ENCODE measurements around the gene NOP16. TPM values are rescaled to one million over a fixed set of nuclear protein-coding genes. Genes with fewer than 3 reads are reported as not detected.
A peak's percentile ranks its signal among the peaks of the same experiment; 100 is the strongest.

Gene NOP16
- total RNA-seq, 1 donor from 2014 or later, result 19.1 TPM

DNA sequence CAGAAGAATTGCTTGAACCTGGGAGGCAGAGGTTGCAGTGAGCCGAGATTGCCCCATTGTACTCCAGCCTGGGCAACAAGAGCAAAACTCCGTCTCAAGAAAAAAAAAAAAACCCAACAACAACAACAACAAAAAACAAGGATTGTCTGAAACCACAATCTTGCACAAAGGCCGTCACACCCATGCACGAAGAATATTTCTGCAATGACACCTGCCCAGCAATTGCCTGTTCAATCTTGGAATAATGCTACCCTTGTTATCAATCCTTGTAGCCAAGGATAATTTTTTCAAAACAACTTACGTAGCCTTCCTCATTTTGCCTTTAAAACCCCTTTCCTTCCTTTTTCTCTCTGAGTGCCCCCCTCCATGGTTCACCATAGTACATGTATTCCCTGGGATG, 31.7 kb upstream of the NOP16 start:
- Histone ChIP-seq H3K9me3 (replicated peaks) (no peaks in the 10 kb centered on the region), H3K27me3 (ENCODE audit: low read depth) (peaks cover 13% of the 10 kb centered on the region), H3K4me3 (no peak overlapping the region), H3K4me1 (peaks cover 19% of the 10 kb centered on the region), H3K27ac (replicated peaks) (no peak overlapping the region), H3K36me3 (no peaks in the 10 kb centered on the region)
- no peak for DNase-seq
- intact Hi-C loops (cut with micrococcal nuclease), result loop anchor here (5.0 kb wide), 1 partner anchor 167 kb away; no protein-coding TSS in a partner anchor
- TF ChIP-seq, protein P1, sequence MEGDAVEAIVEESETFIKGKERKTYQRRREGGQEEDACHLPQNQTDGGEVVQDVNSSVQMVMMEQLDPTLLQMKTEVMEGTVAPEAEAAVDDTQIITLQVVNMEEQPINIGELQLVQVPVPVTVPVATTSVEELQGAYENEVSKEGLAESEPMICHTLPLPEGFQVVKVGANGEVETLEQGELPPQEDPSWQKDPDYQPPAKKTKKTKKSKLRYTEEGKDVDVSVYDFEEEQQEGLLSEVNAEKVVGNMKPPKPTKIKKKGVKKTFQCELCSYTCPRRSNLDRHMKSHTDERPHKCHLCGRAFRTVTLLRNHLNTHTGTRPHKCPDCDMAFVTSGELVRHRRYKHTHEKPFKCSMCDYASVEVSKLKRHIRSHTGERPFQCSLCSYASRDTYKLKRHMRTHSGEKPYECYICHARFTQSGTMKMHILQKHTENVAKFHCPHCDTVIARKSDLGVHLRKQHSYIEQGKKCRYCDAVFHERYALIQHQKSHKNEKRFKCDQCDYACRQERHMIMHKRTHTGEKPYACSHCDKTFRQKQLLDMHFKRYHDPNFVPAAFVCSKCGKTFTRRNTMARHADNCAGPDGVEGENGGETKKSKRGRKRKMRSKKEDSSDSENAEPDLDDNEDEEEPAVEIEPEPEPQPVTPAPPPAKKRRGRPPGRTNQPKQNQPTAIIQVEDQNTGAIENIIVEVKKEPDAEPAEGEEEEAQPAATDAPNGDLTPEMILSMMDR (IDR thresholded peaks at IDR 0.05; ENCODE audit: borderline replicate concordance), result no peak

- H3K36me3 ChIP-seq, result no peaks in the 10 kb centered on the region
- no peak overlapping the region for H3K4me3 ChIP-seq
- H3K27me3 ChIP-seq (ENCODE audit: low read depth), result peaks cover 3% of the 10 kb centered on the region
- peaks cover 37% of the 10 kb centered on the region for H3K4me1 ChIP-seq
- TF ChIP-seq, protein P1 (IDR thresholded peaks at IDR 0.05; ENCODE audit: borderline replicate concordance), result no peak
- H3K27ac ChIP-seq (replicated peaks), result no peak overlapping the region
- H3K9me3 ChIP-seq (replicated peaks), result no peaks in the 10 kb centered on the region
- no peak for DNase-seq
- intact Hi-C loops (cut with micrococcal nuclease), result no loop called here
Measured at GRCh38 chr5:176418251-176418650, 29.9 kb upstream of the NOP16 start.

DNA sequence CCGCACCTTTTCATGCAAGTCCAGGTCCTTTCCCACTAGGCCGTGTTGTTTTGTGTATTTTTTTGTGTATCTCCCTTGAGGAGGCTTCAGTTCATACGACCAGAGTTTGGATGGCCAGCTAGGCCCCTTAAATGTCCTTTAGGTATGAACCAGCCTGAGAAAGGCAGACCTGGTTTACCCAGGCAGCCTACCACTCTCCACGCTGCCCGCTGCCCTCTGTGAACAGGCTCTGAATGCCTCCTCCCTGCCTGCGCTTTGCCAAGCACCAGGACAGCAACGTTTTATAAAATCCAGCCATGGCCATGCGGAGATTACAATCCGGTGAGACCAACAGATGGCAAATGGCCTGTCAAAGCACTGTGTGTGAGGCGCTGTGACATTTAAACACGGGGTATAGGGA, 28.6 kb upstream of the NOP16 start:
- Histone ChIP-seq H3K36me3 (no peaks in the 10 kb centered on the region), H3K9me3 (replicated peaks) (no peaks in the 10 kb centered on the region), H3K27me3 (ENCODE audit: low read depth) (no peaks in the 10 kb centered on the region), H3K4me1 (peaks cover 49% of the 10 kb centered on the region), H3K4me3 (peak overlapping the region; percentile 97), H3K27ac (replicated peaks) (peak overlapping the region; percentile 93)
- DNase-seq, result no peak
- intact Hi-C loops (cut with micrococcal nuclease), result no loop called here
- TF ChIP-seq, protein P1 (IDR thresholded peaks at IDR 0.05; ENCODE audit: borderline replicate concordance), result no peak

DNA sequence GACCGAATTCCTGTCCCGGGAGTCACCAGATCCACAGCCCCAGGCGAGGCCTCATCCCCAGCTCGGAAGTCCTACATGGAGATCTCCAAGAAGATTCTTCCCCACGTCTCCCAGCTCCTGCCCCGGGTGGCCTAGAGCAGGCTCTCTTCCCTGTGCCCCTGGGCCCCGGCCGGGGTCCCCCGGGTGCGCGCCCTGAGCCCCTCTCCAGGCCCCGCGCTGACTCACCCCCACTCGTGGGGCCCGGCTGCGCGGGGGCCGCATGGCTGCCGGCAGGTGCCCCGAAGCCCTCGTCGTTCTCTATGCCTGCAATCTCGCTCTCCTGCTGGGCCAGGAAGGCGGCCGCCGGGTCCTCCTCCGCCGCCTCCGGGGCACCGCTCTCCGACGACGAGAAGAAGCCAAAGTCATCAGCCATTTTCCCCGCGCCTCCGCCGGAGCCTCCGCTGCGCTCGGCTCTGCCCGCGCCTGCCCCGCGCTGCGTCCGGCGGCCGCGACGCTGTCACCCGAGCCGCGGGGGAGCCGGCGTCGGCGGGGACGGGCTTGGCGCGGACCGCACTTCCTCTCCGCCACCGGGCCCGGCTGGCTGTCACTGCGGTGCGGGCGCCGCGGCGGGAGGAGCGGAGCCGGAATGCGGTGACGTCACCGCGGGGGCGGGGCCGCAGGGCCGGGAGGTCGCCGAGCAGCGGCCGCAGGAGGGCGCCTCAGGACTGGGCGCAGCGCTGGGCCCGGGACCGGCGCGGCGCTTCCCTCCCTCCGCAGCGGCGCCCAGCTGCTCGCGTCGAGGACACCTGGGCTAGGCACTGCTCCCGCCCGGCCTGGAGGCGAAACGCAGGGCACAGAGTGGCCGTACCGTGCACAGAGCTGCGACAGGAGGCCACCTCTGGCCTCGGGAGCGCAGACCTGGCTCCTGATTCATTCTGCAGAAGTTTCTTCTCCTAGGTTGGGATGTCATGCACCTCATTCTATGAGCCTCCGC, 27.8 kb upstream of the NOP16 start, which contains the start of gene CLTB:
CLTB (minus strand) TSS at position 588 of the 973 bp plus-strand sequence; CDS start at position 412, 176 bp downstream.
- TF ChIP-seq, protein P1 (IDR thresholded peaks at IDR 0.05; ENCODE audit: borderline replicate concordance), result peak; percentile 87
- peak; percentile 94 for DNase-seq
- Histone ChIP-seq H3K4me3 (peak within 1 kb of the TSS; percentile 97), H3K36me3 (no peaks in the 10 kb centered on the region), H3K27me3 (ENCODE audit: low read depth) (no peaks in the 10 kb centered on the region), H3K4me1 (peaks cover 56% of the 10 kb centered on the region), H3K27ac (replicated peaks) (peak within 1 kb of the TSS; percentile 93), H3K9me3 (replicated peaks) (no peaks in the 10 kb centered on the region)
- intact Hi-C loops (cut with micrococcal nuclease), result no loop called here

GRCh38 chr5:176415240-176415951, 27.0 kb upstream of the NOP16 start:
- H3K4me3 ChIP-seq, result peak overlapping the region; percentile 97
- H3K9me3 ChIP-seq (replicated peaks), result no peaks in the 10 kb centered on the region
- H3K27me3 ChIP-seq (ENCODE audit: low read depth), result no peaks in the 10 kb centered on the region
- intact Hi-C loops (cut with micrococcal nuclease), result no loop called here
- no peak for DNase-seq
- peaks cover 64% of the 10 kb centered on the region for H3K4me1 ChIP-seq
- peak overlapping the region; percentile 93 for H3K27ac ChIP-seq (replicated peaks)
- H3K36me3 ChIP-seq, result peaks cover 2% of the 10 kb centered on the region
- TF ChIP-seq, protein P1 (IDR thresholded peaks at IDR 0.05; ENCODE audit: borderline replicate concordance), result no peak

Measured in left ventricle myocardium inferior (tissue), 1 donor.